HG03565 (cell line): ENCODE data around the gene ARMS2.

ENCODE experiments used
- ATAC-seq: cut with Tn5 transposase; IDR thresholded peaks from one replicate; pipeline ENCODE4 v1.9.1; 2021; ENCODE audit warnings: mild to moderate bottlenecking, moderate library complexity; ENCODE audit not compliant: unreplicated experiment

Gene ARMS2, protein sequence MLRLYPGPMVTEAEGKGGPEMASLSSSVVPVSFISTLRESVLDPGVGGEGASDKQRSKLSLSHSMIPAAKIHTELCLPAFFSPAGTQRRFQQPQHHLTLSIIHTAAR

DNA sequence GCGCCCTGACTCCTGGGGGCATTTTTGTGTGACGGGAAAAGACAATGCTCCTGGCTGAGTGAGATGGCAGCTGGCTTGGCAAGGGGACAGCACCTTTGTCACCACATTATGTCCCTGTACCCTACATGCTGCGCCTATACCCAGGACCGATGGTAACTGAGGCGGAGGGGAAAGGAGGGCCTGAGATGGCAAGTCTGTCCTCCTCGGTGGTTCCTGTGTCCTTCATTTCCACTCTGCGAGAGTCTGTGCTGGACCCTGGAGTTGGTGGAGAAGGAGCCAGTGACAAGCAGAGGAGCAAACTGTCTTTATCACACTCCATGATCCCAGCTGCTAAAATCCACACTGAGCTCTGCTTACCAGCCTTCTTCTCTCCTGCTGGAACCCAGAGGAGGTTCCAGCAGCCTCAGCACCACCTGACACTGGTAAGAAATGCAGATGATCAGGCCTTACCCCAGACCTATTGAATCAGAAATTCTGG lies at the start of gene ARMS2:
Gene ARMS2 (plus strand): TSS at position 51 of the 478 bp plus-strand sequence. CDS start 75 bp downstream, at position 126.
- ATAC-seq, result no peak

DNA sequence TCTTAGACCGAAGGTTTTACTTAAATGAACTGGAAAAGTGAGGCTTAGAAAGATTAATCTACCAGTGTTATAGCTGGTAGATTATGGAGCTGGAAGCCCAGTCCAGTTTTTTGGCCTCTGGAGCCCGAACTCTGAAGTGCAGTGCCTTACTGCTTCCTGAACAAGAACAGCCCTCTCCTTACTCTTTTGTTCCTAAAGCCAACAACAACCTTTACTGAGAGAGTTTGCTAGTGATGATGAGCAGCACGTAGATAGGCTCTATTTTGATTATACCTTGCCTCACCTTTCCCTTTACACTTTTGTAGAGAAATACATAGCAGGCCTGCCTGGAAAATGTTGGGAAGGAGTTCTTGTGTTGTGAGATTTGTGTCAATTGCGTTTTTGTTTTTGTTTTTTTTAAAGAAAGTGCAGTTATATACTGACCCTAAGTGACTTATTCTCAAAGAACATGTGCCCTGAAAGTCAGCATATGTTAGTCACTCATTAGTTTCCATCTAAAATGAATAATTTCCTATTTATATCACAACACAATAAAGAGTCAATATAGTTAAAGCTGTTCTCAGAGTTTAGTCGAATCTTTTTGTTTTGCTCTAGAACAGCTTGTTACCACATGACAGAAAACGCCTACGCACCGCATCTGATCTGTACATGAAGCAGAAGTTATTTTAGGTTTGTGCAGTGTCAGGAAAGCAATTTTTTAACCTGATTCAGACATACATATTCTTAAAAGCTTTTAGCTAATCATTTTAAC lies 46.9 kb upstream of the ARMS2 start:
- ATAC-seq, result no peak

- no peak for ATAC-seq
Measured at GRCh38 chr10:122413327-122413726, 41.1 kb upstream of the ARMS2 start.

GRCh38 chr10:122417667-122418066 lies 36.8 kb upstream of the ARMS2 start:
- ATAC-seq, result no peak

DNA sequence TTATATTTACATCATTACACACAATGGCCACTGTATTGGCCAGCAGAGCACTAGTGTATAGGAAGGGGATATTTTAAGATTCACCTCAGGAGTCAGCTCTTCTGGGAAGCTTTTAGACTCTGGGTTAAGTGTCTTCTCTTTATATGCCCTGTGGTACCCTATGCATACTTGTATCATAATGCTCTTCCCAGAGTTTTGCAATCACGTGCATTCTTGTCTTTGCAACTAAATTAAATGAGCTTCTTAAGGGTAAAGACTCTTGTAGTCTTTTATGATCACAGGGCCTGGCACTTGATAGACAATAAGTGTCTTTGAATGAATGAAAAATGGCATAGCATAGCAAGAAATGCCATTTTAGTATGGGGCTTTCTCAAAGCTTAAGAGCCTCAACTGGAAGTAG lies 35.4 kb upstream of the ARMS2 start:
- ATAC-seq, result no peak

DNA sequence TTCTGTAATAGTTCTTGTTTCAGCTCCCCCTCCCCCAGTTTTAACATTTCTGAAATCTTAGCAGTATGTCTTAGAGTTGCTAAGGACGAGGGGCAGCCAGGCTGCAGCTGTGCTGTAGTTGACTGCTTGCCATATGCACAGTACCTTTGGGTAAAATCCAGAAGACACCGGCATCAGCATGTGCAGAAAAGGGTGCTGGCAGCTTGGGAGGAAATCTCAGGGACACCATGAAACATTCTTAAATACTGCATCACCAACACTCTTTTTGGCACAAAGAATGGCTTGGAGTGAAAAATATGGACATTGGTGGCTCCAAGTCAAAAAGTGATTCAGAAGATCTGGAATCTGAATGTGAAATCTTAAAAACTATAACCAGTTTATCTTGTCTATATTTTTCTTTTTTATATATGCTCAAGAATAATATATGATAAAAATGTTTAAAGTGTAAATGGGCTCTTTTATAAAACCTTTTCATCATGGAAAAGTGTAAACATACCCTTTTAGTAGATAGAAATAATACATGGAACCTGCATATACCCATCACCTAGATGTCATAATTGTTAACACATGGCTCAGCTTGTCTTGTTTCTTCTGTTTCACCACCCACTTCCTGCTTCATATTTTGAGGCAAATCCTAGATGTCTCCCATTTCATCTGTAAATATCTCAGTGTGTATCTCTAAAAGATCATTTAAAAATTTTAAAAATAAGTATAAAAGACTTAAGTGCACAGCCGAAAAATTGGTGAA lies 34.4 kb upstream of the ARMS2 start:
- ATAC-seq, result no peak

DNA sequence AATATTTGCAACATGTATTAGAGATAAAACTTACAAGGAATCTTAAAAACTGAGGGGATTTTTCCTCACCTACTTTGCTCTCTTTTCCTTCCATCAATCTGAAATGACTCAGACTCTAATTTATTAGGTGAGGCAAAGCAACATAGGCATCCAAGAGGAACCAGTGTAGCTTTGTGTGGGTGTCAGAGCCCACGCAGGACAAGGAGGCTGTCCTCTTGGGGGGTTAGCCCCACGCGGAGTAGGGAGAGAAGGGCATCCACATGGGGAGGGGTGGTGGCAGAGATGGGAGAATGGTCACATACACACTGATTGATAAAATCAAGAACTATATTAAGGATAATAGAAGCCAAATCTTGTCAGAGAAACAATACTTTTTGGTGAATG lies 33.8 kb upstream of the ARMS2 start:
- ATAC-seq, result no peak

DNA sequence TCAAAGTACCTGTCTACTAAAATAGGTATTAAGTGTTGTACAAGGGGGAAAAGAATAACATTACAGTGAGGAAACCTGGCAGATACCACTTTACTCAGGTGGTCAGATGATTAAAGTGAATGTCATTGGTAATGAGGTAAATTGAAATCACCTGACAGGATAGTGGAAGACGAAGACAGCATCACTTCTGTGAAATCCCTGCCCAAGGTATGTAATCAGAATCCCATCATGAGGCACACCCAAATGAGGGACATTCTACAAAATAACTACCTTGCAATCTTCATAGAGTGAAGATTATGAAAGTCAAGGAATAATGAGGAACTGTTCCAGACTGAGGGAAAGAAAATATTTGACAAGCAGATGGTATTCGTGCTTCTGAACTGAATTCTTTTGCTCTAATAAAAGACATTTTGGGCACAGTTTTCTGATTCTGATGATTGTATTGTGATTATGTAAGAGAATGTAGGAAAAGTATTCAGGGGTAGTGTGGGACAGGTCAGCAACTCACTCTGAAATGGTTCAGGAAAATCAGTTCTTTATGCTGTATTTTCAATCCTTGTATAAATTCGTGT lies 33.3 kb upstream of the ARMS2 start:
- ATAC-seq, result no peak

- no peak for ATAC-seq
Measured at GRCh38 chr10:122421742-122422141, 32.7 kb upstream of the ARMS2 start.

DNA sequence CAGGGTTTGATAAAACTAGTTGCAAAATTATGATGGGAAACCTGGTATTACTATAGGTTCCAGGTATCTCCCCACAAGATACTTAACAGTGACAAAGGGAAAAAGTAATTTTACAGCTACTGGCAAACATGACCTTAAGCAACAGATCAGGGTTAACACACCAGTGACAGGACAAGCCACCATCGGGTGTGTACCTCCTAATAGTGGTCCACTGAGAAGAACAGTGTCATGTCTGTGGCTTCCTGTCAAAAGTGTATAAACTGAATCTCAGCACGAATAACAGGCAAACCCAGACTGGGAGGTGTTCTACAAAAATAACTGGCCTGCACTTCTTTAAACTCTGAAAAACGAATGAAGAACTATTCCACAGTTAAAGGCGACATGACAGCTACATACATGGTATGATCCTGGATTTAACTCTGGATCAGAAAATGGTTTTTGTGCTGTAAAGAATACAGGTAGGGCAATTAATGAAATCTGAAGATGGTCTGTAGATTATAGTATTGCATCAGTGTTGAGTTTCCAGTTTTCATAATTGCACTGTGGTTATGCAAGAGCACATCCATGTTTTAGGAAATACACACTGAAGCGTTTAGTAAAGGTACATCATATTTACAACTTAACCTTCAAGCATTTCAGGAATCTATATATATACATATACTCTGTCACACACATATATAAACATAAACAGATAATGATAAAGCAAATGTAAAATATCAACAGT lies 32.0 kb upstream of the ARMS2 start:
- no peak for ATAC-seq

DNA sequence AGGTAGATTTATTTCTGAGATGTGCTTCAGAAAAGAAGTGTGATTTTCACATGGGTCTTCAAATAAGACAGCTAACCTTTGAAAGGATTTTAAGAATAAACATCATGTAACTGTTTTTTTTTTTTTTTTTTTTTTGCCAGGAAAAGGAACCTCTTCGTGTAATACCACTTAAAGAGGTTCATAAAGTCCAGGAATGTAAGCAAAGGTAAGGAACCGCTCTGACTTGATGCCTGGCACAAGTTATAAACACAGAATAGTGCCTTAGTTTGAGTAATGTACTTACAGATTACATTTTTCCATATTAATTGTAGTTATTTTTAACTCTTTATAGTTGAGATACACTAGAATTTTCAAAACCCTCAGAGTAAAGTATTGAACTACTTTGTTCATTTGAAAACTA lies 30.4 kb upstream of the ARMS2 start:
- ATAC-seq, result no peak

- ATAC-seq, result no peak
Measured at GRCh38 chr10:122426829-122427228, 27.6 kb upstream of the ARMS2 start.

GRCh38 chr10:122427280-122427679 lies 27.2 kb upstream of the ARMS2 start:
- ATAC-seq, result no peak

GRCh38 chr10:122435212-122435827 lies 19.1 kb upstream of the ARMS2 start:
- no peak for ATAC-seq

DNA sequence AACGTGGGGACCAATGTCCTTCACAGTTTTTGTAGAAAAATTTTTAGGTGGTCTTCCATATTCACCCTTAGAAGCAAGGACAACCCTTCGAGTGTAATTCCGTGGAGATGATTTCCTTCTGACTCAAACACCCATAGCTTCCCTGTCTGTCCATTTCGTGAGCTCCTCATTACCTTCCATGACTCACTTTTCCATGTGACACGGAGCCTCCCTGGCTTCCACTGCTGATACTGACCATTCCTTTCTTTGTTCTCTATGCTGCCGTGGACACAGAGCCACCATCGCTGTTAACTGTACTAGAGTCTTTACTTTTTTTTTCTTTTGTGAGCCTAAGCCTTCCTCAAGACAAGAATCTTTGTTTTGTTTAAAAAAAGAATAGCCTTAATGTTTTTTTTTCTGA lies 12.5 kb upstream of the ARMS2 start:
- ATAC-seq, result no peak

- ATAC-seq, result no peak
Measured at GRCh38 chr10:122445469-122445868, 9.0 kb upstream of the ARMS2 start.

DNA sequence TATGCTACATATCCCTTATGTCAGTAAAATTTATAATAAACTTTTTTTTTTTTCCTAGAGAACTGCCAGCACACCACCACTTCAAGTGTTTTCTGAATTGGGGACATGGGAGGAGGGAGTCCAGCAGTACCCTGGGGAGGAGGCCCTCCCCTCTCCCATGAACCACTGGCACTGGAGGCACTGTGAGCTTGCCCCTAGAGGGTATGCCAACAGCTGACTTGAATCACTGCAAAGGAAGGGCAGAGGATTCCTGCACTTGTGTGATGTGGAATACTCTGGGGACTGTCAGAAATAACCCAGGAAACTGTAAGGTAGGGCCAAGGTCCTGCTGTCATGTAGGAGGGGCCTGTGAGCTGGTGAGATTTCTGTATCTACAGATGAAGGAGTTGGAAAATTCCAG lies 8.5 kb upstream of the ARMS2 start:
- ATAC-seq, result no peak

DNA sequence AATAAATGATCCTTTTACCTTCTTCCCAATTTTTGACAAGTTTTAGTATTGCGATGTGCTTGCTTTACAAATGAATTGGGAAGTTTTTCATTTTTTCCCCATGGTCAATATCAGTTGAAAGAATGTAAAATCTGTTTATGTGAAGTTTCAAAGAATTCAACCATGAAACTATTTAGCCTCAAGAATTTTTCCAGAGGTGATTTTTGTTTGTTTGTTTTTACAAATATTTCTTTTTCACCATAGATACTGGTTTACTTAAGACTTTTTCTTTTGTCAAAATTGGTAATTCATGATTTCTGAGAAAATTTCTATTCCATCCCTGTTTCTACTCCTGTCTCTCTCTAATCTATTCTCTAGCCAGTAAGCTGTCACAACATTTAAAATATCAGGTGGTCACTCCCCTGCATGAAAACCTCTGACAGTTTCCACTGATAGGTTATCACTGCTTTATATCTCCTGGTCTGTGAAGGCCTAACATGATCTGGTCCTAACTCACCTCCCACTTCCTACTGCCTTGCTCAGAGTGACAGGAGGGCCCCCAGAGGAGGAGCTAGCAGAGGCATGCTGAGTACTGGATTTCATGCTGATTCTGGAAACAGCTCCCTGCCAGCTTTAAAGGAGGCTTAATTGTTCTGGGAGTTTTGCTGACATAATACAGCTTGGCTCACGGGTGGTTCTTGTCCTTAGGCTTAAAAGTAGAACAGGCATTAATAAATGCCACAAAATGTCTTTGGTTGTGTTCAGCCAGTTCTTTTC lies 7.6 kb upstream of the ARMS2 start:
- ATAC-seq, result no peak

- ATAC-seq, result no peak
Measured at GRCh38 chr10:122448600-122448999, 5.9 kb upstream of the ARMS2 start.

- ATAC-seq, result no peak
Measured at GRCh38 chr10:122449153-122449552, 5.3 kb upstream of the ARMS2 start.
